Measurements from ENCODE around the gene SLC29A1. TPM values are rescaled to one million over a fixed set of nuclear protein-coding genes. Genes with fewer than 3 reads are reported as not detected.

SLC29A1 gene
- total RNA-seq, 4 donors from 2014 or later = 18.3 to 95.5 (median 40.8) TPM

DNA sequence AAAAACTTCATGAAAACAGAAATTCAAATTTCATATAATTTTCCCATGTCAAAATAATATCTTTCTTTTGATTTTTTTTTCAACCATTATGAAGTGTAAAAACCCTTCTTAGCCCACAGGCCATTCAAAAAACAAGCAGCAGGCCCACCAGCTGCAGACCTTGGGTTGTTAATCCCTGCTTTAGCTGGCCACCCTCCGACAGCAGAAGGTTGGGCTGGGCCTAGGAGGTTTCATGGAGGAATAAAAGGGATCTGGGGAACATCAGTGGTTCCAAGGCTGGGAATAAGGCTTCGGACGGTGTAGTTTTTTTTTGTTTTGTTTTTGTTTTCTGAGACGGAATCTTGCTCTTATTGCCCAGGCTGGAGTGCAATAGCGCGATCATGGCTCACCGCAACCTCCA lies 19.9 kb downstream of the SLC29A1 start:
- no peak for DNase-seq
- in situ Hi-C loops (cut with MboI; ENCODE audit: low sequenced_read_pairs in 4 of 4) = loop anchor here in 1 of 4 donors (25.0 kb wide), 1 partner anchor 131 kb away; no protein-coding TSS in a partner anchor

DNA sequence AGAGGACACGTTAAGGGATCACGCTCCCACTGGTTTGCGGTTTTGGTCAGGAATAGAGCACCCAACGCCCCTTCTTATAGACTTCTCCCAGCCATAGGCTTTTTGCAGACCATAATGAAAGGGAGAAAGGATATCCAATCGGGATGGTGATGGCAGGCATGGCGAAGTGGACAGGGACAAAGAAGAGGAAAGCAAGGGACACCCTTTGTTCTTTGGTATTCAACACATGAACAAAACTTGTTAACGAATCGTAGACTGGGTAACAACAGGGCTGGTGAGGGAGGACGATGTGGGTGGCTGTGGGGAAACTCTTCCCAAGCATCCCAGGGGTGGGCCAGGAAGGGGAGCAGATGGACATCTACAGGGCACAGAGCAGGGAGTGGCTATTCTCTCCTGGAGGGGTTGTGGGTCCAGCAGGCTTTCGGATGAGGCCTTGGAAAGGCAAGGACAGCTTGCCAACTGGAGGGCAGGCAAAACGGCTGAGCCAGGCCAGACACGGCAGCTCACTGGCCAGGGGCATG lies 22.1 kb downstream of the SLC29A1 start:
- peak overlapping the region; percentile 93 to 99 (median 98) for H3K27ac ChIP-seq
- H3K9me3 ChIP-seq = no peaks in the 10 kb centered on the region
- TF ChIP-seq, protein P1, sequence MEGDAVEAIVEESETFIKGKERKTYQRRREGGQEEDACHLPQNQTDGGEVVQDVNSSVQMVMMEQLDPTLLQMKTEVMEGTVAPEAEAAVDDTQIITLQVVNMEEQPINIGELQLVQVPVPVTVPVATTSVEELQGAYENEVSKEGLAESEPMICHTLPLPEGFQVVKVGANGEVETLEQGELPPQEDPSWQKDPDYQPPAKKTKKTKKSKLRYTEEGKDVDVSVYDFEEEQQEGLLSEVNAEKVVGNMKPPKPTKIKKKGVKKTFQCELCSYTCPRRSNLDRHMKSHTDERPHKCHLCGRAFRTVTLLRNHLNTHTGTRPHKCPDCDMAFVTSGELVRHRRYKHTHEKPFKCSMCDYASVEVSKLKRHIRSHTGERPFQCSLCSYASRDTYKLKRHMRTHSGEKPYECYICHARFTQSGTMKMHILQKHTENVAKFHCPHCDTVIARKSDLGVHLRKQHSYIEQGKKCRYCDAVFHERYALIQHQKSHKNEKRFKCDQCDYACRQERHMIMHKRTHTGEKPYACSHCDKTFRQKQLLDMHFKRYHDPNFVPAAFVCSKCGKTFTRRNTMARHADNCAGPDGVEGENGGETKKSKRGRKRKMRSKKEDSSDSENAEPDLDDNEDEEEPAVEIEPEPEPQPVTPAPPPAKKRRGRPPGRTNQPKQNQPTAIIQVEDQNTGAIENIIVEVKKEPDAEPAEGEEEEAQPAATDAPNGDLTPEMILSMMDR (IDR thresholded peaks at IDR 0.05 in 4 of 5, conservative IDR thresholded peaks at IDR 0.05 in 1 of 5) = no peak
- no peak for TF ChIP-seq POLR2A (IDR thresholded peaks at IDR 0.05)
- H3K4me1 ChIP-seq = peaks cover 22 to 24% of the 10 kb centered on the region in 2 donors
- intact Hi-C loops (cut with DNase I; ENCODE audit: low total_unique reads) = loop anchor here (5.0 kb wide), 3 partner anchors 118 to 618 kb away; partner anchors contain the start of genes GTPBP2, MRPL14, TMEM63B and VEGFA
- peaks cover 0 to 19% of the 10 kb centered on the region in 2 donors for H3K36me3 ChIP-seq
- DNase-seq (no peak), ATAC-seq (no peak)
- in situ Hi-C loops (cut with MboI; ENCODE audit: low sequenced_read_pairs in 4 of 4) = loop anchor here in 1 of 4 donors (25.0 kb wide), 1 partner anchor 133 kb away; no protein-coding TSS in a partner anchor
- no peaks in the 10 kb centered on the region for H3K27me3 ChIP-seq
- H3K4me3 ChIP-seq = peak overlapping the region; percentile 78 to 98 (median 88)

More for the DNA sequence above, 19.9 kb downstream of the SLC29A1 start:
- no peak for TF ChIP-seq POLR2A (IDR thresholded peaks at IDR 0.05)
- TF ChIP-seq, protein P1 (IDR thresholded peaks at IDR 0.05 in 4 of 5, conservative IDR thresholded peaks at IDR 0.05 in 1 of 5) = no peak
- no peak for ATAC-seq
- intact Hi-C loops (cut with DNase I; ENCODE audit: low total_unique reads) = no loop called here
- Histone ChIP-seq H3K4me1 (peaks cover 4 to 9% of the 10 kb centered on the region in 2 donors), H3K9me3 (no peaks in the 10 kb centered on the region), H3K27me3 (no peaks in the 10 kb centered on the region), H3K4me3 (no peak overlapping the region), H3K27ac (no peak overlapping the region), H3K36me3 (no peaks in the 10 kb centered on the region)

DNA sequence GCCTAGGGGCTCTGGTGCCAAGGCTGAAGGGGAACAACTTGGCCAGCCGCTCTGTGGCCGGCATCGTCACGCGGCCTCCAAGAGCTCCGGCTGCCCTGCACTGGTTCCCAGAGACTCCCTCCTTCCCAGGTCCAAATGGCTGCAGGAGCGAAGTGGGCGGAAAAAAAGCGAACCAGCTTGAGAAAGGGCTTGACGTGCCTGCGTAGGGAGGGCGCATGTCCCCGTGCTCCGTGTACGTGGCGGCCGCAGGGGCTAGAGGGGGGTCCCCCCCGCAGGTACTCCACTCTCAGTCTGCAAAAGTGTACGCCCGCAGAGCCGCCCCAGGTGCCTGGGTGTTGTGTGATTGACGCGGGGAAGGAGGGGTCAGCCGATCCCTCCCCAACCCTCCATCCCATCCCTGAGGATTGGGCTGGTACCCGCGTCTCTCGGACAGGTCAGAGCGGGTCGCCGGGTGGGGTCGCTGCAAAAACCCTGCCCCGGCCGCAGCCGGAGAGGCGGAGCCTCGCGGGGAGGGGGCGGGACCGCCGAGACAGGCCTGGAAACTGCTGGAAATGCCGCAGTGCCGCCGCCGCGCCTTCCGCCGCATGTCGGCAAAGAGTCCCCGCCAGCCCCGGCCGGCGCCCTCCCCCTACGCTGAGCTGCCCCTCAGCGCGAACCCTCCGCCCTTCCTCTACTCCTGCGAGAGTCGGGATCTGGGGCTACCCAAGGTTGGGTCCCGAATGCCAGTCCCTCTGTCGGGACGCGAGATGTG lies 22.7 kb downstream of the SLC29A1 start:
- ATAC-seq (peak; percentile 57 to 59), DNase-seq (peak; percentile 81 to 89)
- Histone ChIP-seq H3K4me1 (peaks cover 25 to 27% of the 10 kb centered on the region in 2 donors), H3K36me3 (peaks cover 0 to 26% of the 10 kb centered on the region in 2 donors), H3K4me3 (peak overlapping the region; percentile 78 to 98 (median 88)), H3K9me3 (no peaks in the 10 kb centered on the region), H3K27ac (peak overlapping the region; percentile 93 to 99 (median 98)), H3K27me3 (no peaks in the 10 kb centered on the region)
- intact Hi-C loops (cut with DNase I; ENCODE audit: low total_unique reads) = loop anchor here (1.0 to 5.0 kb wide), 5 partner anchors 23 to 1073 kb away; partner anchors contain the start of genes GTPBP2, MRPL14, SLC29A1 and TMEM63B
- TF ChIP-seq, protein P1 (IDR thresholded peaks at IDR 0.05 in 4 of 5, conservative IDR thresholded peaks at IDR 0.05 in 1 of 5) = peak in 2 of 5 experiments; percentile 28 to 39
- TF ChIP-seq POLR2A (IDR thresholded peaks at IDR 0.05) = no peak
- in situ Hi-C loops (cut with MboI; ENCODE audit: low sequenced_read_pairs in 4 of 4) = loop anchor here in 1 of 4 donors (25.0 kb wide), 1 partner anchor 134 kb away; no protein-coding TSS in a partner anchor

DNA sequence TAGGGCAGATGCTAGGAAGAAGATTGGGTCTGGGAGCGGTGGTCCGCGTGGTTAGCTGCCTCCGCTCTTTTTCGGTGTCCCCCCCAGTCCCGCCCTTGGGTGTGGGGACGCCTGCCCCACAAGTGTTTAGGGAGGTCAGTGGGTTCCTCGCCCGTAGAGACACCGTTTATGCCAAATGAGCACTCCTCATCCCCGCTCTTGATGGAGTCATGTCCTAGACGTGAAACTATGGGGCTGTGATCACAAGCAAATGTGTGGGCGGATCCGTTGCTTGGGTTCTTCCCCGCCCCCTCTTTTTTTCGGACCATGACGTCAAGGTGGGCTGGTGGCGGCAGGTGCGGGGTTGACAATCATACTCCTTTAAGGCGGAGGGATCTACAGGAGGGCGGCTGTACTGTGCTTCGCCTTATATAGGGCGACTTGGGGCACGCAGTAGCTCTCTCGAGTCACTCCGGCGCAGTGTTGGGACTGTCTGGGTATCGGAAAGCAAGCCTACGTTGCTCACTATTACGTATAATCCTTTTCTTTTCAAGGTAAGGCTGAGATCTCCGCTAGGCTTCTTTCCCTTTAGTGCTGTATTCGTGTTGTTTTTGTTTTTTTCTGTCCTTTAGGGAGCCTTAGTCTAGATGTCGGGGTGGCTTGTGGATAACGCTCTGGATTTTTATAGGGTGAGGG lies 23.4 kb downstream of the SLC29A1 start, which contains the start of gene HSP90AB1:
Gene HSP90AB1 (plus strand): TSS at position 439 of the 675 bp plus-strand sequence. CDS start 1,529 bp downstream, outside the sequence.
- intact Hi-C loops (cut with DNase I; ENCODE audit: low total_unique reads) = loop anchor here (1.0 to 5.0 kb wide), 6 partner anchors 9 to 1074 kb away; partner anchors contain the start of genes GTPBP2, MRPL14, SLC29A1 and TMEM63B
- Histone ChIP-seq H3K36me3 (peaks cover 0 to 33% of the 10 kb centered on the region in 2 donors), H3K27me3 (no peaks in the 10 kb centered on the region), H3K4me3 (peak within 1 kb of the TSS; percentile 78 to 98 (median 88)), H3K4me1 (peaks cover 25 to 27% of the 10 kb centered on the region in 2 donors), H3K9me3 (no peaks in the 10 kb centered on the region), H3K27ac (peak within 1 kb of the TSS; percentile 93 to 99 (median 98))
- TF ChIP-seq, protein P1 (IDR thresholded peaks at IDR 0.05 in 4 of 5, conservative IDR thresholded peaks at IDR 0.05 in 1 of 5) = peak in 1 of 5 experiments; percentile 26
- TF ChIP-seq POLR2A (IDR thresholded peaks at IDR 0.05) = peak; percentile 99
- DNase-seq = peak; percentile 97 to 99
- in situ Hi-C loops (cut with MboI; ENCODE audit: low sequenced_read_pairs in 4 of 4) = loop anchor here in 1 of 4 donors (25.0 kb wide), 1 partner anchor 134 kb away; no protein-coding TSS in a partner anchor
- ATAC-seq = peak; percentile 86 to 88
